Measurements from ENCODE around the gene LZIC. TPM values are rescaled to one million over a fixed set of nuclear protein-coding genes. Genes with fewer than 3 reads are reported as not detected.
A peak's percentile ranks its signal among the peaks of the same experiment; 100 is the strongest.

Gene LZIC
- total and polyA plus RNA-seq, 9 of the 15 experiments (the other 6 are each of a cell fraction or from before 2014, with no cell fraction given): 32.9 to 109 (median 61.7) TPM

DNA sequence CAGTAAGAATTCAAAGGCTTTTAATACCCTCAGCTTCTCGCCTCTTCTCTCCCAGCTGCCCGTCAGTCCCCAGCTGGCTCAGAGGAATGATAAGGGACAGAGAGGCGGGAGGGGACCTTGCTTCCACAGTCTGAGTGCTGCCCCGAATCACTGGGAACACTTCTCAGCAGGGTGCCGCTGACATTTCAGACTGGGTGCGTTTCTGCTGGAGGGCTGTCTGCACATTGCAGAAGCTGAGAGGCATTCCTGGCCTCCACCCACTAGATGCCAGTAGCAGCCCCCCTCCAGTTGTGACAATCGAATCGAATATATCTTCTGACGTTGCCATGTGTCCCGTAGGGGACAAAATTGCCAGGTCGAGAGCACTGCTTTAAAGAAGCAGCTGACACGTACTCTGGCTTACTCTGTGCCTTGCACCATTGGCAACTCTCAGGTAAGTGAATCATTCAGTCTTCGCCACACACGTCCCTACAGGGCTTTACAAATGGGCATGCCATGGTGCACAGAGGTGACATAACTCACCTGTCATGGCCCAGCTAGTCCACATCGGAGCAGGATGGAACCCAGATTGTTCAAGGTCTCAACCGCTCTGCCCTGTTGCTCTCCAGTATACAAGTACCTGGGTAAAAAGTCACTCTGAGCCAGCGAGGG is 57.0 kb downstream of the LZIC start:
- Histone ChIP-seq H3K9ac (ENCODE audit: insufficient read depth in 1 of 2, low read depth in 2 of 2, low read length in 2 of 2) (peak overlapping the region in 1 of 2 experiments; percentile 76; a peak in 1 of 4 replicates), H3K27ac (ENCODE audit: extremely low read depth, low read depth, low read length) (no peak overlapping the region), H3K27me3 (ENCODE audit: control insufficient read depth in 2 of 2, insufficient read depth in 2 of 2, low read length in 2 of 2) (no peaks in the 10 kb centered on the region), H4K20me1 (replicated peaks; ENCODE audit: control insufficient read depth, insufficient read depth, low read length) (peaks cover 4% of the 10 kb centered on the region; the same call in 1 of the 2 replicates), H3K36me3 (ENCODE audit: control insufficient read depth, insufficient read depth, low read length) (no peaks in the 10 kb centered on the region; the same call in 2 of the 3 replicates), H3K9me1 (ENCODE audit: control insufficient read depth, insufficient read depth, low read length) (peaks cover 3% of the 10 kb centered on the region), H3K79me2 (ENCODE audit: control insufficient read depth, insufficient read depth, low read length) (no peaks in the 10 kb centered on the region), H3K4me3 (no peak overlapping the region), H3K4me1 (replicated peaks in 1 of 2; ENCODE audit: control insufficient read depth in 2 of 2, insufficient read depth in 2 of 2, low read length in 2 of 2) (peaks cover 0 to 32% of the 10 kb centered on the region in 2 experiments; a peak in 4 of 5 replicates), H3K9me3 (replicated peaks; ENCODE audit: control insufficient read depth, insufficient read depth, low read depth, low read length) (no peaks in the 10 kb centered on the region), H3K4me2 (ENCODE audit: insufficient read depth, low read length) (peak overlapping the region; percentile 10; the same call in 1 of the 2 replicates), H2AFZ (ENCODE audit: low read depth, low read length) (no peak overlapping the region)
- CTCF ChIA-PET (ENCODE audit: low intra/inter-chr PET ratio): no interaction called here
- POLR2A ChIA-PET: interaction anchor here (1.0 to 1.8 kb wide), 5 partner anchors 9 to 23 kb away, joined by 3 to 11 read pairs (median 5); no protein-coding TSS in a partner anchor
- 50% methylated on average over 17 of the region's 17 CpGs for WGBS (ENCODE audit: insufficient coverage, low coverage, missing lambda C conversion rate)
- in situ Hi-C loops (cut with MboI): no loop called here
- intact Hi-C loops (cut with micrococcal nuclease): no loop called here
- no TSS peak for BruUV-seq (replicated peaks)
- peak; percentile 42 for FAIRE-seq
- DNase-seq (ENCODE audit: extremely low read depth in 1 of 4, low spot score in 3 of 4): peak; percentile 36 to 53 (median 44)
- ATAC-seq: peak; percentile 61
- TF ChIP-seq RAD21 (CRISPR knock-in tag; conservative IDR thresholded peaks at IDR 0.05 in 1 of 2, IDR thresholded peaks at IDR 0.05 in 1 of 2) (0 out of 4 replicates have a peak, but pooled peaks of 1 of the 2 experiments have one; percentile 4), HDAC3 (IDR thresholded peaks at IDR 0.05; ENCODE audit: borderline replicate concordance, partially characterized antibody) (no peak), BRD4 (IDR thresholded peaks at IDR 0.05) (no peak), CTCF (IDR thresholded peaks at IDR 0.05 in 2 of 3, conservative IDR thresholded peaks at IDR 0.05 in 1 of 3; ENCODE audit: insufficient read depth in 2 of 3, low read depth in 1 of 3, low read length in 3 of 3) (peak in 2 of 3 experiments; percentile 12 to 28; a peak in 2 of 6 replicates), NCOR1 (IDR thresholded peaks at IDR 0.05) (no peak), ZMIZ1 (IDR thresholded peaks at IDR 0.05; ENCODE audit: low read depth in 2 of 2, low read length in 2 of 2) (no peak), PHF20 (IDR thresholded peaks at IDR 0.05; ENCODE audit: partially characterized antibody) (no peak), RBBP5 (IDR thresholded peaks at IDR 0.05; ENCODE audit: borderline replicate concordance, insufficient read depth, low read length, poor library complexity, severe bottlenecking) (no peak), ELF2 (CRISPR knock-in tag; IDR thresholded peaks at IDR 0.05) (no peak), SIX5 (IDR thresholded peaks at IDR 0.05; ENCODE audit: borderline replicate concordance in 1 of 2, insufficient read depth in 1 of 2, low read depth in 1 of 2, low read length in 2 of 2) (no peak), ZNF280B (CRISPR knock-in tag; IDR thresholded peaks at IDR 0.05) (no peak)

Measured in K562 (cell line).